Femur (tissue), 1 donor: Measurements from ENCODE around the gene NR3C2.
"Not testable (repeated sequence)": the region's sequence is repeated elsewhere in the genome, so short reads cannot be mapped to it uniquely, and the experiment has no call there.

ENCODE experiments used
- DNase-seq: peaks from one replicate; pipeline ENCODE4 v3.0.0-alpha.2; 2017

The NR3C2 gene

DNA sequence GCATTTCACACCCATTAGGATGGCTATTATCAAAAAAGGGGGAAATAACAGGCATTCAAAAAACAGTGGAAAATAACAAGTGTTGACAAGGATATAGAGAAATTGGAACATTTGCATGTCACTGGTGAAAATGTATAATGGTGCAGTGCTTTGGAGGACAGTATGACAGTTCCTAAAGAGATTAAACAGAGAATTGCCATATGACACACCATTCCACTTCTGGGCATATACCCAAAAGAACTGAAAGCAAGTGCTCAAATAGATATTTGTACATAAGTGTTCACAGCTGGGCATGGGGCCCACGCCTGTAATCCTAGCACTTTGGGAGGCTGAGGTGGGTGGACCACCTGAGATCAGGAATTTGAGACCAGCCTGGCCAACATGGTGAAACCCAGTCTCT, 348.1 kb downstream of the NR3C2 start:
- no peak for DNase-seq

DNA sequence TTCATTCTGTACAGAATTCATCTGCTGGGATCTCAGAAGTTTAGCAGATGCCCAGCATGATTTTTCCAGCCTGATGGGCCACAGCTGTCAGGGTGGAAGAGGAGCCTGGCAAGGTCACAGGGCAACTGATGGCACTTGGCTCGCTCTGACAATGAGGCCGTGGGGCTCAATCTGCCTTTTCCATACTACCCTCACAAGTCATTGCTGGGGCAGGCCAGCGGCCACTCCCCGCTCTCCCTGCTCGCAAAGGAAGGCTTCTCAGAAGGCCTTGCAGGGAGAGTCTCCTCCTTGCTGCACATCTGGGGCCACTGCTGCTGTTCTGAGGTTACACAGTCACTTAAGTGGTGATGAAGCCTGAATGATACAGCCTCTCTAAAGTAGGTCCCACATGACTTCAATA, 349.1 kb downstream of the NR3C2 start:
- DNase-seq, result no peak

DNA sequence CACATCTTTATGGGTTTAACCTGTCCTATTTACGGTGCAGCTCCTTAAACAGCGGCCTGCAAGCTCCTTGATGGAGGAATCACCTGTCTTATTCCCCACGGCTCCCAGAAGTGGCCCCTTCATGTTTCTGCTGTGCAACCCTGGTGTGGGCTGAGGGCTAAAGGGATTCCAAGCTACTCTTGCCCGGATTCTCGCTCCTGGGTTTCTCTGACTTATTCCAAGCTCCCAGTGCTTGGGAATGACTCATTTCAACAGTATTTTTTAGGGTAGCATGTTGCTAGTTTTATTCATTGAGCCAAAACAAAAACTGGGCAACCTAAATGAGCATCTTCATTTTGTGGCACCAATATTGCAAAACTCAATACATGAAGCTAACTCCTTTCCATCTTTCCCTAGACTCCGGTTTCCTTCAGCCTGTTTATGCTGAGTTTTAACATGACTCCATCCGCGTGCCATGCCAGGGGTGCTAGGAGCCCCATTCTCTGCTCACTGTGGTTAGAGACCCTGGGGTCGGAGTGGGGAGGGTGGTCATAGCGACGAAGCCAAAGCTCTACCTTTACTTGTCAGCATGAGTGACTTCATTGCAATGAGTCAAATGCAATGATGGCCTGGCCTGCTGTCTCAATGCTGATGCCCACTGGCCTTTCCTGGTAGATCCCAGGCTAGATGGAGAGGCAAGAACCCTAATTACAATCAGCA, 349.7 kb downstream of the NR3C2 start:
- DNase-seq, result no peak

DNA sequence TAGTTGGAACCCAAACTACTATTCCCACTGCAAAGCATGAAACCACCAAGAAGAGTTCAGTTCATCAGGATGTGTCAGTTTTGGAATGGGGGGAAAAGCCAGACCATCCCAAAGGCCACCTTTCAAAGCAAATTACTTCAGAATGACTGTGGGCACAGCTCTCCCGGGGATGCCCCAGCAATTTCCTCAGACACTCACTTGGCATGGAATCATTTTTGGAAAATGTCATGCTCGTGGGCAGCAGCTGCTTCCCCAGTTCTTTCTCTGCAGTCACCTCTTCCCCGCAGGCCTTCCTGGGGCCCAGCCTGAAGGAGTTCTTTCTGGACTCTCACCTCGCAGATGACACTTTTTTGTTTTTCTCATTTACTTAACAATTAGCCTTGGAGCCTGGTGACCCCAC, 350.3 kb downstream of the NR3C2 start:
- no peak for DNase-seq

DNA sequence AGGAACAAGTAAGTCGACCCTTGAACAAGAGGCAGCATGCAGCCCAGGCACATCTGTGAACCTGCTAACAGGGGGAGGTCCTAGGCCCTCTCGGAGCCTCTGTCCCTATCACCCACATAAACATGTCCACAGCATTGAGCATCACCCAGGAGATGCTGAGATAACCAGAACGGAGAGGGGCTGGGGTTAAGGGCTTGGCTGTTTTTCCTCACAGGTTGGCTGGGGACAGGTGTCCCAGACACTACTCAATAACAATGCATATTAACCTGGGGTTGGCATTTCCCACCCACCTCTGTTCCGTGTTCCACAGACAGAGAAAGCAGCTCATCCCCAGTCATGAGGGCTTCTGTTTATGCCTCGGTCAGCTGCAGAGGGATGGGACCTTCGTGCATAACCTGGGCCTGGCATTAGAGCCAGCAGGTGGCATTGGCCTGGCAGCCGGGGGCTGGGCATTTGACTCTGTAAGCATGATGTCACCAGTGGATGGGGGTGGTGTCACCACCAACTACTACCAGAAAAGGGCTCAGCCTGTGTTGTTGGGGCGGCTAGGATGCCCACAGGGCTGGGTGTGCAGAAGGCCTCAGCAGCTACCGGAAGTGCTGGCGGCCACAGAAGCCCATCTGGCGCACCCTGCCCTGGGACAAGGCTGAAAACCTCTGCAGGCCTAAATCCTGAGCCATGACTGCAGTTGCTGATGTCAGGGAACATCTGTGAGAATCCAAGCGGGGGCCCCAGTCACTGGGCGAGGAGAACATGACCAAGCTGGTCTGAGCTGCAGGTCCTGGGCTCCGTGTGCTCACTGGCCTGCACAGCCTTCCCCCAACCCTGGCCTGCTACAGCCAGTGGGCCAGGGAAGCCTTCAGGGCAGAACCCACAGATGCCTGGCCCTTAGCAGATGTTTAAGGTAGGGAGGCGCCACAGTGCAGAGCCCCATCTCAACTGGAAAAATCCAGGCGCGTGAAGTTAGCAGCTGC, 351.4 kb downstream of the NR3C2 start:
- no peak for DNase-seq

DNA sequence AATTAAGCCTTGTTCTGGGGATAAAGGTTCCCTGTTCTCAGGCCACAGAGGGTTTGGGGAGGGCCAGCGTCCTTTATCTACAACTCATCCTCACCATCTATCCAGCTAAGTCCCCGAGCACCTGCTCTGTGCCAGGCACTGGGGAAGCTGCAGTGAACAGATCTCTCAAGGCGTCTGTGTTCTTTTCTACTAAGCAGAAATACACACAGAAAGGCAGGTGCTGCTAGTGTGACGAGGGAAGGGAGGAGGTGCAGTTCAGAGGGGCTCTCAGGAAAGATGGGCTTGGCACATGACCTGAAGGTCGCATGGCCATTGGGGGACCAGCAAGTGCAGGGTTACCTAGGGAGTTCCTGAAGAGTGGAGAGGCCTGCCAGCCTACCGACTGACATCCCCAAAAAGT, 352.2 kb downstream of the NR3C2 start:
- no peak for DNase-seq

DNA sequence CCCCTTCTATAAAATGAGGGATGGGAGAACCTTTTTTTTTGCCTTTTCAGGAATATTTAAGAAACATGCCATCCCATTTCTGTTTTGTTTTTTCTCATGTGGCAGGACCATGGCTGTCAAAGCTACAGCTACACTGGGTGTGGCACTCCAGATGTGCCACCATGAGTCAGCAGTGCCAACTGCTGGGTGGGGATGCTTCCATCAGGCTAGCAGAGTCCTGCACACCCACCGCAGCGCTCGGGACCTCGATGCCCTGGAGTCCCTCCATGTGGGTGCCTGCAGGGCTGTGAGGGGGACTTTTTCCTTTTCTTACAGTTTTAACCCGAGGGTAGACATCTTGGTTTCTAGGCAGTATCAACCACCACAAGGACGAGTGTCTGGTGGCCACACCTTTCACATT, 352.6 kb downstream of the NR3C2 start:
- DNase-seq, result no peak

DNA sequence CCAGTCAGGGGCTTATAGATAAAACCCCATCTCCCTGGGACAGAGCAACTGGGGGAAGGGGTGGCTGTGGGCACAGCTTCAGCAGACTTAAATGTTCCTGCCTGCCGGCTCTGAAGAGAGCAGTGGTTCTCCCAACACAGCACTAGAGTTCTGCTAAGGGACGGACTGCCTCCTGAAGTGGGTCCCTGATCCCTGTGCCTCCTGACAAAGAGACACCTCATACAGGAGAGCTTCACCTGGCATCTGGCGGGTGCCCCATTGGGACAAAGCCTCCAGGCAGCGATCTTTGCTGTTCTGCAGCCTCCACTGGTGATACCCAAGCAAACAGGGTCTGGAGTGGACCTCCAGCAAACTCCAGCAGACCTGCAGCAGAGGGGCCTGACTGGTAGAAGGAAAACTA, 359.1 kb downstream of the NR3C2 start:
- not testable (repeated sequence) for DNase-seq

DNA sequence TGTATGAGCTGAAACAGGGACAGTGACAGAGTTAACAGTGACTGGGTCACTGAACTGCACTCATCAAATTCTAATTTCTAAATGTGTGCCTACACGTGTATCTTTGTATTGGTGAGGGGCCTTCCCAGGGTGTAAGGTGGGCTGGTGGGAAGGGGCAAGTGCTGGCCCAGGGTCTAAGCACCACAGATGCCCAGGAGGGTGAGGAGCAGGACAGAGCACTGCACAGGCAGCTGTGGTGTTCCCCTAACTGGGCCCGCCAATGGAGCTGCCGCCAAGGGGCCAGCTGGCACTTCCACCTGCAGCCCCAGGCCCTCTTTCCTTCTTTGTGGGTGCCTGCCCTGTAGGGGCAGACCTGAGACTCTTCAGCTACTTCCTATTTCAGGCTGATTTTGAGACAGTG, 360.5 kb downstream of the NR3C2 start:
- DNase-seq, result no peak

DNA sequence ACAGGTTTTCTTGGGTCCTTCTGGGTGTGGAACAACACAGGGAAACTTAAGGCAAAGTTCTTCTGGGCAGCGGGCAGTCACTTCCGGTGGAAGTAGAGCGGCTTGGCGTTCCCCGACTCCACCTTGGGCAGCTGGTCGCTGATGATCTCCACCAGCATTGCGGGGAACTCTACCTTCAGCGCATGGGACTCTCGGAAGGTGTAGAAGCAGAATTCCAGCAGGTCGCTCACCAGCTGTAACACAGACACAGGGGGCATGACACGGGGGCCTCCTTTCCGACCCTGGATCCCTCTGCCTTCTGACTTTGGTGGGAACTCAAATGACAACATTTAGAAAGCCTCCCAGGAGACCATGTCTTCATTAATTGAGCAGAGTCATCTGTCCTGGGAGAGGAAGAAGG, 360.9 kb downstream of the NR3C2 start:
- DNase-seq, result no peak

DNA sequence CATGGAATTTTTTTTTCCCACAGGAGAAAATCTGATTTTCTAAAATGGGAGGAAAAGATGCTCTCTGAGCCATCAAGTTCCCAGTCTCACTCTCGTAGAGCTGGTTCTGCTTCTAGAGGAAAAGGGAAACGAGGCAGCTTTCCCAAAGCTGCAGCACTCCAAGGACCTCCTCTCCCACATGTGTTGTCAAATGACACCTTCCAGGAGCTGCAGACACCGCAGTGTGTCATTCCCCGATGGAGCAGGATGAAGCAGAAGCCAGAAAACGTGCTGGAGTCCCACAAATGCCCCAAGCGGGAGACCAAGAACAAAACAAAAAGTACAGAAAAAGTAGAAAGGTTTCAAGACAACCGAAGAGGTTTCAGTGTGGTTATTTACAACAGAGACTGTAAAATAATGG, 362.3 kb downstream of the NR3C2 start:
- DNase-seq, result no peak

DNA sequence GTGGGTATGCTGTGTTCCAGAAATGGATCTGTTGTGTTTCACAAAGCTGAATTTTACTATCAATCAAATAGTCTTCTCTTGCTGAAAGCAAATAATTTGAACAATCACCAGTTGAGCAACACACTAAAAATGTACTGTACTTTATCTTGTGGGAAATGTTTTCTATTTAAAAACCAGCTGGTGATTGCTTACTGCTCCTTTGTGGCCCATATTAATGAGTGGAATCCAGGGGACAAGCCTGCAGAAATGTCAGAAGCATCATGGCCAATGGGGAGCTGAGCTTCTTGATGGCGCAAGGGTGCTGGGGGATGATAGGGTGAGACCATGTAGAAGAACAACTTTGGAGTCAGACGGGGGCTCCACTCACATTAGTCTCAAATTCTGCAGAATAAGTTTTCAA, 364.2 kb downstream of the NR3C2 start:
- DNase-seq, result no peak

DNA sequence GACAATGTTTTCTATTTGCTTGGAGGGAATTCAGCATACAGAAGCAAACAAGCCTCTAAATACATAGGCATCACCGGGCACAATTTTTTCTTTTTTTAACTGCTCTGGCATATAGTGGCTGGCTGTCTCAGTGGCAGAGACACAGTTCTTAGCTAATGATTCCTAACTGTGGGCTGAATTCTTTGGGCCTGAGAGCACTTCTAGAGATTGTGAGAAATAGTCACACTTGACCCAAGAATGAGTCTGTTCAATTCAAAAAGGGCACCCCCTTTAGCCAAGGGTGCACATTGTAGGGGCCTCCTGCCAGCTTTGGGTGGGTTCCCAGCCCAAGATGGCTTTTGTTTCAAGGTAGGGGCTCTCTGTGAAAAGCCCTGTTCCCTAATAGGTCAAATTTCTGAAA, 364.6 kb downstream of the NR3C2 start:
- no peak for DNase-seq

DNA sequence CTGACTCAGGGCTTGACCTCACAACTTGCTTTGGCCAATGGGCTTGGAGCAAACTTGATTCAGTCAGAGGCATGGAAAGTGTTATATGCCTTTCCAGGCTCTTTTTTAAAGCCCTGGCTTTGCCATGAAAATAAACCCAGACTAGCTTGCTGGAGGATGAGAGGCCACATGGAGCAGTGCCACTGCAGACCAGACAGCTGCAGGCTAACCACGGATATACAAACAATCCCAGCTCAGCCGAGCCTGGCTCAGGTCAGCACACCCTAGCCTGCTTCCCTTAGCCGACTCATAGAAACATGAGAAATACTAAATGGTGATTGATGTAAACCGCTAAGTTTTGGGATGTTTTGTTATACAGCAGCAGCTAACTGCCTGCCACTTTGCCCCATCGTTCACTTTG, 365.2 kb downstream of the NR3C2 start:
- DNase-seq, result no peak

DNA sequence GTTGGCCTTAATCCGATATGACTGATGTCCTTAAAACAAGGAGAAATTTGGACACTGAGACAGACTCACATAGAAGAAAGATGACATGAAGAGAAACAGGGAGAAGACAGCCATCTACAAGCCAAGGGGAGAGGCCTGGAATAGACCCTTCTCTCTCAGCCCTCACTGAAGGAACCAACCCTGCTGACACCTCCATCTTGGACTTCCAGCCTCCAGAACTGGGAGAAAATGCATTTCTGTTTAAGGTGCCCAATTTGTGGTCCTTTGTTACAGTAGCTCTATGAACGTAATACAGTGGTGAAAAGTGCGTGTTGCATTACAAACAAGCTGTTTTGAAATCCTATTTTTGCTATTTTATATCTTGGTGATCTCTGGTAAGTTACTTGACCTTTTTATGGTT, 366.8 kb downstream of the NR3C2 start:
- DNase-seq, result no peak

DNA sequence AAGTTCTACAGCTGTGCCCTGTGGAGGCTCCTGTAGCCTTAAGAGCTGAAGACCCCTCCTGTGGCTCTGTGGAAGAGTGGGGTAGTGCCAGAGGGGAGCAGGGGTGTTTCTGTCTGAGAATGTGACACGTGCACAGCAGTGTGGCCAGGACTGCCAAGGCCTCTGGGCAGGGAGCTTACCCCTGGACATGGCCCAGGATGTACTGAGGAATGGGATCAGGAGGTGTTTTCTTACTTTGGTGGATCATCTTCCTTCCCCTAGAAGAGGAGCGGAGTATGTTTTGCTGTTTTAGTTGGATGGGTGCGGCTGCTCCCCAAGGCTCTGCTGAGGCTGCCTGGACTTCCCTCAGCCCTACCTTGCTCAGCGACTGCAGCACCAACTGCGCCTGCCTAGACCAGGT, 367.8 kb downstream of the NR3C2 start:
- no peak for DNase-seq

DNA sequence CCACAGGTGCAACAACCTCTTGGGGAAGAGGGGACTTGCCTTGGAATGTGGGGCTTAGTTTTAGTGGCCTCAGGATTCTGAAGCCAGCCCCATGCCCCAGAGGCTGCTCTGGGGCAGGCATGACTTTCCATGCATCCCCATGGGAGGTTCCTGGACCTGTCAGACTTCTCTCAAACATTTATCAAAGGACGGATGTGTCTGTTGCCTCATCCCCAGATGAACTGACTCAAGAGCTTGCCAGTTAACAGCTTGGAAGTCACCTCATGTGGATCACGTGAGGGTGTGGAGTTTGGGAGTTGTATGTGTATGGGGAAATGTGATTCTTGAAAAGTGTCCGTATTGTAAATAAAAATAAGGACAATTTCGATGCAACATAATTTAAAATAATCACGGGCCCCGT, 368.9 kb downstream of the NR3C2 start:
- no peak for DNase-seq

DNA sequence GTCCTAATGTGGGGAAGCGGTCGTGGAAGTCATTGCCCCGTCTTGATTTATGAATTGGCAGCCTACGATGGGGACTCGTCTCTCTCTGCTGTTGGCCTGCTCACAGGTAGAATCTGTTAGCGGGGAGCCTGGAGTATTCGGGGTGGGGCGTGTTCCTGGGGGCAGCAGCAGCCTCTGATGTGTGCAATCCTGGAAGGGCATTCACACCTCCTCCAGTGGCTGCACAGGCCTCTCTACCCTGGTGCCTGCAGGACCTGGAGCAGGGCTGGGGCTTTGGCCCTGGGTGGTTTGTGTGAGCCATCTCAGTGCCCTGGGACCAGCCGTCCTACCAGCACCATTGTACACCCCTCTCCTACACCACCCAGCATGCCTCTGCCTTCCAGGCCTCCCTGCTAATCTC, 369.4 kb downstream of the NR3C2 start:
- DNase-seq, result no peak

DNA sequence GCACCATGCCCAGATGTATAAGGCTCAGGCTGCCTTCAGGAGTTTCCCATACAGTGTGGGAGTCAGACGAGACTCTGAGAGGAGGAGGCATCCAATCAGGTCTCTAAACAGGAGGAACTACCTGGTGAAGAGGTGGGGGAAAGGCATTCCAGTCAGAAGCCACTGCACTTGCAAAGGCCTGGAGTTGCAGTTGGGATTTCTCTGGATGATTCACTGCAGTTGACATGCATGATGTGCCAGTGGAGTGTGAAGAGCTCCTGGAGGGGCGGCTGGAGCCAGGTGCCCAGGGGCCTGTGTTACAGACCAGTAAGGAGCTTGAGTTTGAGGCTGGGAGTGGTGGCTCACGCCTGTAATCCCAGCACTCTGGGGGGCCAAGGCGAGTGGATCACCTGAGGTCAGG, 371.2 kb downstream of the NR3C2 start:
- DNase-seq, result no peak

DNA sequence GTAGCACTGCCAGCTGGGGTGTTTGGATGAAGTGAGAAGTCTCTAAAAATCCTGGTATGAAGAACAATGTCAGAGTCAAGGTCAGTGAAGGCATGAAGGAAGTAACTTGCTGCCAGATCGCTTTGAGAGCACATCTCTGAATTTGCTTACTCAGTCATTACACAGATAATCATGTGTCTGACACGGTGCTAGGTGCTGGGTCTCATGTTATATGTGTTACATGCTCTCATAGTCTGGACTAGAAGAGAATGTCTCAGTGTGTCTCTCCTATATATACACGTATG, 372.4 kb downstream of the NR3C2 start:
- DNase-seq, result no peak

DNA sequence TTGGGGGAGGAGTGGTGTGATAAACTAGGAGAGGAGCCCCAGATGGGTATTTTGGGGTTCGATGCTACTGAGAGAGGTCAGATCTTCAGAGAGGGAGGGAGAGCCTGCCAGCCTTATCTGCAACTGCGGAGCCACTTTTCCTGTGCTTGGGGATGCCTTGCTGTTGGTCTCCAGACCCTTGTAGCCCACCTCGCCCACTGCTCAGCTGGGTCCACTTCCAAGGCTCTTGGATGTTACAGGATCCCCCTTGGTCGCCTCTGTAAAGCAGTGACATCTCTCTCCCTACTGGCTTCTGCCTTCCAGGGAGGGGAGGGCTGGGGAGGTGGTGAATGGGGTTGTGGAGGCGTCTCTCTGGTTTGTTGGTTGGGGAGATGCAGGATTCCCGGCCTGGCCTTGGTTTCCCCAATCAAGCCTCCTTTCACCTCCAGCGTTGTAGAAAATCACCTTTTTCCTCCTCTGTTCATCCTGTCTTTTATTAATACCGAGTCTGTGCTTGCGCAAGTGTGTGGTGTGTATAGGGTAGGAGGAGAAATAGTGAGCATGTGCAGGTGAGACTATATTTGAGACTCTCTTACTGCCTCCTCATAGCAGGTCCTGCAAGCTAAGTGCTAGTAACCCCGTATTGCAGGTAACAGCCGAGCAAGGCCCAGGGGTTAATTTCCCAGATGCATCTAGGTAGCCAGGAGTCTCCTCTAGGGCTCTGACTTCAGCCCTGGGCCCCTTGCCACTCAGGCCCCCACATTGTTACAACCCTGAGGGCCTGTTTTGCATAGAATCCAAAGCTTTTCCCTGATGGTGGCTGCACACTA, 372.9 kb downstream of the NR3C2 start:
- DNase-seq, result no peak

DNA sequence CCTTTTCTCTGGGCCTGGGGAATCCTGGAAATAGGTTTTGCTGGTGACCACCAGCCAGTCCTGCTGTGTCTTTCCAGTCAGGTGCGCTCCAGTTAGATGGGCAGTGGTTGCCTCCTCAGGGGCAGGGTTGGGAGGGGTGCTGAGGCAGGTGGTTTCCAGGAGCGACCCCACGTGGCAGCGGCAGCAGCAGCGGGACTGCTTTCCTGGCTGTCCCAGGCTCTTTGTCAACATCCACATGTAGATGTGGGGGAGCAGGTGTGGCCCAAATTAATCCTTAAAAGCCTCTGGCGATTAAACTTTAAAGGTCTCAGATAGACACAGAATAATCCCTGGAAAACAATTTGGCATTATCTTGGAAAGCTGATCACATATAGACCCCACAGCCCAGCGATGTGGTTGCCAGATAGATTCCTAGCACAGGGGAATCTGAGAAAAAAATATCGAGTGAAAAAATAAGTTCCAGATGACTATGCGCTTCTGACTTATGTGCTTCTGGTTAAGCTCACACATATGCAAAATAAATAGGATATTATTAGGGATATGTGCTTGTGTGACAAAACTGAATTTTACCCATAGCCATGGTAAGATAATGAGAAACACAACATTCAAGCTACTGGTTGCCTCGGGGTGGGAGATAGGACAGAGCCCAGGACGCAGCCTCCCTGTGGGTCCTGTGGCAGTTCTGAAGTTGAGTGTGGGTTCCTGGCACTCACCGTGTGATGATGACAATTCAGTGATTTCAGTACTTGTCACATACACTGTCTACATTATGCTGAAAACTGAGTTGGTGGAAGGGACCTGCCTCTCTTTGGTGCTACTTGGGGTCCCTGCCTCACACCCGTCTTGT, 373.9 kb downstream of the NR3C2 start:
- no peak for DNase-seq
